ENCODE results near the gene GPR42. TPM values are rescaled to one million over a fixed set of nuclear protein-coding genes. Genes with fewer than 3 reads are reported as not detected.
A peak's percentile ranks its signal among the peaks of the same experiment; 100 is the strongest.

GPR42 gene
- total RNA-seq, 3 donors from 2014 or later = 0.32 TPM; not detected in 2

- TF ChIP-seq CTCF (IDR thresholded peaks at IDR 0.05) = no peak
- no peaks in the 10 kb centered on the region for H3K4me1 ChIP-seq (ENCODE audit: low read depth)
- DNase-seq (no peak), ATAC-seq (no peak)
- intact Hi-C loops (cut with DNase I, micrococcal nuclease) = no loop called here
- H3K9me3 ChIP-seq = peaks cover 12% of the 10 kb centered on the region
- no peaks in the 10 kb centered on the region for H3K36me3 ChIP-seq (ENCODE audit: low read depth)
- no peak overlapping the region for H3K4me3 ChIP-seq
Measured at GRCh38 chr19:35389192-35389861, 18.5 kb downstream of the GPR42 start.

- DNase-seq (no peak), ATAC-seq (no peak)
- intact Hi-C loops (cut with DNase I, micrococcal nuclease) = no loop called here
- Histone ChIP-seq H3K9me3 (no peaks in the 10 kb centered on the region), H3K4me1 (ENCODE audit: low read depth) (no peaks in the 10 kb centered on the region), H3K36me3 (ENCODE audit: low read depth) (no peaks in the 10 kb centered on the region), H3K4me3 (no peak overlapping the region)
- no peak for TF ChIP-seq CTCF (IDR thresholded peaks at IDR 0.05)
Measured at GRCh38 chr19:35392742-35393715, 22.2 kb downstream of the GPR42 start.

- Histone ChIP-seq H3K4me3 (no peak overlapping the region), H3K9me3 (no peaks in the 10 kb centered on the region), H3K36me3 (ENCODE audit: low read depth) (no peaks in the 10 kb centered on the region), H3K4me1 (ENCODE audit: low read depth) (no peaks in the 10 kb centered on the region)
- peak; percentile 73 for ATAC-seq
- peak in 2 of 3 donors; percentile 38 to 51 for DNase-seq
- intact Hi-C loops (cut with DNase I, micrococcal nuclease) = no loop called here
- no peak for TF ChIP-seq CTCF (IDR thresholded peaks at IDR 0.05)
Measured at GRCh38 chr19:35395382-35396199, 24.7 kb downstream of the GPR42 start.

GRCh38 chr19:35396240-35396885 lies 25.5 kb downstream of the GPR42 start:
- no peak for TF ChIP-seq CTCF (IDR thresholded peaks at IDR 0.05)
- Histone ChIP-seq H3K9me3 (no peaks in the 10 kb centered on the region), H3K36me3 (ENCODE audit: low read depth) (no peaks in the 10 kb centered on the region), H3K4me3 (no peak overlapping the region), H3K4me1 (ENCODE audit: low read depth) (no peaks in the 10 kb centered on the region)
- ATAC-seq (no peak), DNase-seq (no peak)
- intact Hi-C loops (cut with DNase I, micrococcal nuclease) = no loop called here

GRCh38 chr19:35397064-35397463 lies 26.2 kb downstream of the GPR42 start:
- intact Hi-C loops (cut with DNase I, micrococcal nuclease) = no loop called here
- H3K36me3 ChIP-seq (ENCODE audit: low read depth) = no peaks in the 10 kb centered on the region
- H3K4me1 ChIP-seq (ENCODE audit: low read depth) = no peaks in the 10 kb centered on the region
- TF ChIP-seq CTCF (IDR thresholded peaks at IDR 0.05) = no peak
- DNase-seq (no peak), ATAC-seq (no peak)
- no peaks in the 10 kb centered on the region for H3K9me3 ChIP-seq
- no peak overlapping the region for H3K4me3 ChIP-seq

All from mucosa of descending colon (tissue), 3 donors.